ENCODE results near the gene TP53I13.

The TP53I13 gene

DNA sequence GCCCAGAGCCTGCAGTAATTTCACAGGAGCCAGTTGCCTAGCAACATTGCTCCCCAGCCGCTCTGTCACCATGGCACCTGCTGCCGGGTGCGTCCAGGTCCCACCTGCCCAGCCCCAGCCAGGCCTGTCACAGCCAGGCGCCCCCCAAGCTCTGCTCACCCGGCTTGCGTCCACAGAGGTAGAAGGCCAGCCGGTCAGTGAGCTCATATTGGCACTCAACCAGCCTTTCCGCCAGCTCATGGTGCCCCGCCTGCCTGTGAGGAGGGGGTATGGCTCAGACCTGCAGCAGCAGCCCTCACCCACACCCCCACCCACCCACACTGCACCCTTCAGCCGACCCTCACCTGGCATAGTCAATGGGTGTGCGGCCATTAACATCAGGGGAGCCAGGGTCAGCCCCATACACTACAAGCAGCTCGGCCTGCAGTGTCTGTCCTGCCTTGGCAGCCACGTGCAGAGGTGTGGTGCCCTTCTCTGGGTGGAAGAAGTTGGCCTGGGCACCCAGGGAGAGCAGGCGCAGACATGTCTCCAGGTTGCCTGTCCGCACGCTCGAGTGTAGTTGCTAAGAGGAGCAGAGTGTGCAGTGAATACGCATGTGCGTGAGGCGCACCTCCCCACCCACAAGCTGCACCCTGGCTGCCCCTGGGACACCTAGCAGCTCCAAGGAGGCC lies 13.2 kb downstream of the TP53I13 start:
- no peak for DNase-seq (ENCODE audit: low read depth)
- in situ Hi-C loops (cut with HindIII; ENCODE audit: low sequenced_read_pairs), result no loop called here
- TF ChIP-seq, protein P1, sequence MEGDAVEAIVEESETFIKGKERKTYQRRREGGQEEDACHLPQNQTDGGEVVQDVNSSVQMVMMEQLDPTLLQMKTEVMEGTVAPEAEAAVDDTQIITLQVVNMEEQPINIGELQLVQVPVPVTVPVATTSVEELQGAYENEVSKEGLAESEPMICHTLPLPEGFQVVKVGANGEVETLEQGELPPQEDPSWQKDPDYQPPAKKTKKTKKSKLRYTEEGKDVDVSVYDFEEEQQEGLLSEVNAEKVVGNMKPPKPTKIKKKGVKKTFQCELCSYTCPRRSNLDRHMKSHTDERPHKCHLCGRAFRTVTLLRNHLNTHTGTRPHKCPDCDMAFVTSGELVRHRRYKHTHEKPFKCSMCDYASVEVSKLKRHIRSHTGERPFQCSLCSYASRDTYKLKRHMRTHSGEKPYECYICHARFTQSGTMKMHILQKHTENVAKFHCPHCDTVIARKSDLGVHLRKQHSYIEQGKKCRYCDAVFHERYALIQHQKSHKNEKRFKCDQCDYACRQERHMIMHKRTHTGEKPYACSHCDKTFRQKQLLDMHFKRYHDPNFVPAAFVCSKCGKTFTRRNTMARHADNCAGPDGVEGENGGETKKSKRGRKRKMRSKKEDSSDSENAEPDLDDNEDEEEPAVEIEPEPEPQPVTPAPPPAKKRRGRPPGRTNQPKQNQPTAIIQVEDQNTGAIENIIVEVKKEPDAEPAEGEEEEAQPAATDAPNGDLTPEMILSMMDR (IDR thresholded peaks at IDR 0.05; ENCODE audit: low read depth, low read length, missing control alignments), result no peak
- no peak overlapping the region for H3K4me3 ChIP-seq (ENCODE audit: low read depth, low read length)

GRCh38 chr17:29582254-29582765 lies 13.8 kb downstream of the TP53I13 start:
- in situ Hi-C loops (cut with HindIII; ENCODE audit: low sequenced_read_pairs), result no loop called here
- TF ChIP-seq, protein P1 (IDR thresholded peaks at IDR 0.05; ENCODE audit: low read depth, low read length, missing control alignments), result no peak
- no peak for DNase-seq (ENCODE audit: low read depth)
- no peak overlapping the region for H3K4me3 ChIP-seq (ENCODE audit: low read depth, low read length)

- TF ChIP-seq, protein P1 (IDR thresholded peaks at IDR 0.05; ENCODE audit: low read depth, low read length, missing control alignments), result no peak
- DNase-seq (ENCODE audit: low read depth), result no peak
- in situ Hi-C loops (cut with HindIII; ENCODE audit: low sequenced_read_pairs), result no loop called here
- no peak overlapping the region for H3K4me3 ChIP-seq (ENCODE audit: low read depth, low read length)
These were observed 14.3 kb downstream of the TP53I13 start for GRCh38 chr17:29582772-29583171.

- DNase-seq (ENCODE audit: low read depth), result no peak
- H3K4me3 ChIP-seq (ENCODE audit: low read depth, low read length), result no peak overlapping the region
- TF ChIP-seq, protein P1 (IDR thresholded peaks at IDR 0.05; ENCODE audit: low read depth, low read length, missing control alignments), result no peak
- in situ Hi-C loops (cut with HindIII; ENCODE audit: low sequenced_read_pairs), result no loop called here
These were observed 15.1 kb downstream of the TP53I13 start for GRCh38 chr17:29583324-29584248.

DNA sequence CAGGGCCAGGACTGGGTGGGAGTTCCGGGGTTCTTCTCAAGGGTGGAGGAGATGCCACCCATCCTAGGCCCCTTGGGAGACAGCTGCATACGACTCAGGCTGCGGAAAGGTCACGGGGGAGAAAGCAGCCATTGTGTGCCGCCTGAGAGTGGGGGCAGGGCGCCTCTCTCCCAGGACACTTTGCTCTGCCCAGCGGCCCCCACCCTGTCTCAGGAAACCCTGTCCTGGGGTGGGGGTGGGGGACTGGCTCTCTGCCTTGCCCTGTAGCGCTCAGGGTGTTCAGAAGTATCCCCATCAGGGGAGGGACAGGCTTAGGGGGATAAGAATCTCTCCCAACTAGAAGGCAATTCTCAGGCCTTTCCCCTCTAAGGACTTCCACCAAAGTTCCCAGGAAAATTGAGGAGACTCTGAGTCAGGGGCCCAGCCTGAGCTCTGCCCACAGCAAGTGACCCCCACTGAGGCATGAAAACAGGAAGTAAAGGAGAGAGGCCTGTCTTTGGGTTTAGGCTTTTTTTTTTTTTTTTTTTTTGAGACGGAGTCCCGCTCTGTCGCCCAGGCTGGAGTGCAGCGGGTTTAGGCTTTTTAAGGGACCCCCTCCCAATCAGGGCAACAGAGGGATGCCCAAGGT lies 16.1 kb downstream of the TP53I13 start:
- in situ Hi-C loops (cut with HindIII; ENCODE audit: low sequenced_read_pairs), result no loop called here
- H3K4me3 ChIP-seq (ENCODE audit: low read depth, low read length), result no peak overlapping the region
- TF ChIP-seq, protein P1 (IDR thresholded peaks at IDR 0.05; ENCODE audit: low read depth, low read length, missing control alignments), result no peak
- no peak for DNase-seq (ENCODE audit: low read depth)

GRCh38 chr17:29585080-29585751 lies 16.7 kb downstream of the TP53I13 start:
- DNase-seq (ENCODE audit: low read depth), result no peak
- TF ChIP-seq, protein P1 (IDR thresholded peaks at IDR 0.05; ENCODE audit: low read depth, low read length, missing control alignments), result peak; percentile 42
- in situ Hi-C loops (cut with HindIII; ENCODE audit: low sequenced_read_pairs), result no loop called here
- no peak overlapping the region for H3K4me3 ChIP-seq (ENCODE audit: low read depth, low read length)

Data from astrocyte of the cerebellum (primary cell).